DMS79 treated with DMSO at 0.1 percent for 48 hours (cell line): ENCODE data around the gene AGBL4.

Experiments used
- DNase-seq: peaks from one replicate; lab custom pipeline; 2025; lab: John Stamatoyannopoulos, UW

Gene AGBL4

GRCh38 chr1:48940962-48941732 lies 1082.6 kb downstream of the AGBL4 start:
- peak; percentile 99 for DNase-seq

- DNase-seq: no peak
These were observed 1083.4 kb downstream of the AGBL4 start for GRCh38 chr1:48940354-48940753.

- DNase-seq: no peak
These were observed 1083.9 kb downstream of the AGBL4 start for GRCh38 chr1:48939828-48940227.

- no peak for DNase-seq
These were observed 1084.7 kb downstream of the AGBL4 start for GRCh38 chr1:48939042-48939441.

GRCh38 chr1:48937732-48938131 lies 1086.0 kb downstream of the AGBL4 start:
- DNase-seq: no peak

- peak; percentile 14 for DNase-seq
These were observed 1087.3 kb downstream of the AGBL4 start for GRCh38 chr1:48936436-48936835.

GRCh38 chr1:48932366-48932765 lies 1091.4 kb downstream of the AGBL4 start:
- no peak for DNase-seq

- DNase-seq: no peak
These were observed 1092.1 kb downstream of the AGBL4 start for GRCh38 chr1:48931506-48932192.

GRCh38 chr1:48930011-48930410 lies 1093.7 kb downstream of the AGBL4 start:
- no peak for DNase-seq

GRCh38 chr1:48924099-48924498 lies 1099.7 kb downstream of the AGBL4 start:
- no peak for DNase-seq

GRCh38 chr1:48923116-48923515 lies 1100.6 kb downstream of the AGBL4 start:
- DNase-seq: no peak

- no peak for DNase-seq
These were observed 1102.9 kb downstream of the AGBL4 start for GRCh38 chr1:48920851-48921250.

GRCh38 chr1:48917901-48918603 lies 1105.7 kb downstream of the AGBL4 start:
- no peak for DNase-seq

- no peak for DNase-seq
These were observed 1106.7 kb downstream of the AGBL4 start for GRCh38 chr1:48917070-48917454.

- peak; percentile 59 for DNase-seq
These were observed 1107.4 kb downstream of the AGBL4 start for GRCh38 chr1:48916130-48917069.

GRCh38 chr1:48908606-48909005 lies 1115.1 kb downstream of the AGBL4 start:
- DNase-seq: no peak

GRCh38 chr1:48906729-48907128 lies 1117.0 kb downstream of the AGBL4 start:
- no peak for DNase-seq

- DNase-seq: no peak
These were observed 1117.6 kb downstream of the AGBL4 start for GRCh38 chr1:48906164-48906563.

GRCh38 chr1:48903291-48903690 lies 1120.5 kb downstream of the AGBL4 start:
- DNase-seq: no peak

GRCh38 chr1:48898894-48899293 lies 1124.9 kb downstream of the AGBL4 start:
- DNase-seq: no peak

GRCh38 chr1:48889615-48890014 lies 1134.1 kb downstream of the AGBL4 start:
- DNase-seq: no peak

GRCh38 chr1:48889082-48889481 lies 1134.7 kb downstream of the AGBL4 start:
- no peak for DNase-seq
